ENCODE measurements around the gene TAB3. TPM values are rescaled to one million over a fixed set of nuclear protein-coding genes. Genes with fewer than 3 reads are reported as not detected.

The TAB3 gene
- total RNA-seq, 2 donors from 2014 or later, result 18.4 to 32.4 TPM

GRCh38 chrX:30781711-30782444, 107.2 kb downstream of the TAB3 start:
- H3K9me3 ChIP-seq, result no peaks in the 10 kb centered on the region
- no peaks in the 10 kb centered on the region for H3K27me3 ChIP-seq
- no peaks in the 10 kb centered on the region for H3K36me3 ChIP-seq
- TF ChIP-seq CTCF (IDR thresholded peaks at IDR 0.05), result no peak
- no peak overlapping the region for H3K27ac ChIP-seq
- DNase-seq (ENCODE audit: low spot score), result no peak
- no peak overlapping the region for H3K4me3 ChIP-seq
- no peaks in the 10 kb centered on the region for H3K4me1 ChIP-seq

GRCh38 chrX:30779453-30780030, 109.5 kb downstream of the TAB3 start:
- H3K27me3 ChIP-seq, result no peaks in the 10 kb centered on the region
- H3K9me3 ChIP-seq, result no peaks in the 10 kb centered on the region
- no peaks in the 10 kb centered on the region for H3K4me1 ChIP-seq
- no peak overlapping the region for H3K4me3 ChIP-seq
- no peaks in the 10 kb centered on the region for H3K36me3 ChIP-seq
- H3K27ac ChIP-seq, result no peak overlapping the region
- no peak for DNase-seq (ENCODE audit: low spot score)
- TF ChIP-seq CTCF (IDR thresholded peaks at IDR 0.05), result no peak

- Histone ChIP-seq H3K27ac (no peak overlapping the region), H3K36me3 (no peaks in the 10 kb centered on the region), H3K27me3 (no peaks in the 10 kb centered on the region), H3K4me1 (no peaks in the 10 kb centered on the region), H3K9me3 (no peaks in the 10 kb centered on the region), H3K4me3 (no peak overlapping the region)
- no peak for TF ChIP-seq CTCF (IDR thresholded peaks at IDR 0.05)
- no peak for DNase-seq (ENCODE audit: low spot score)
These were observed 111.5 kb downstream of the TAB3 start for GRCh38 chrX:30777575-30777974.

Other genes with a start within 250 kb of the TAB3 start
- 1 to 10 TPM; 1.8 to 5.7 TPM for gene GK, start 235.8 kb downstream of the TAB3 start, total RNA-seq
- not detected for gene FTHL17, start 182.8 kb upstream of the TAB3 start, total RNA-seq

Measured in right atrium auricular region (tissue), 2 donors.